Stimulated activated CD8-positive, alpha-beta memory T cell treated with anti-CD3 and anti-CD28 coated beads, Interleukin-4, amount 100 ng/mL, for 1 hour (primary cell): ENCODE measurements around the gene PALMD.

ENCODE experiments used
- DNase-seq, 2 donors: peaks; one replicate each; pipeline ENCODE4 v3.0.0-alpha.2; 2020; ENCODE audit warnings: low read depth in 2 of 2, low spot score in 1 of 2

Gene PALMD, protein sequence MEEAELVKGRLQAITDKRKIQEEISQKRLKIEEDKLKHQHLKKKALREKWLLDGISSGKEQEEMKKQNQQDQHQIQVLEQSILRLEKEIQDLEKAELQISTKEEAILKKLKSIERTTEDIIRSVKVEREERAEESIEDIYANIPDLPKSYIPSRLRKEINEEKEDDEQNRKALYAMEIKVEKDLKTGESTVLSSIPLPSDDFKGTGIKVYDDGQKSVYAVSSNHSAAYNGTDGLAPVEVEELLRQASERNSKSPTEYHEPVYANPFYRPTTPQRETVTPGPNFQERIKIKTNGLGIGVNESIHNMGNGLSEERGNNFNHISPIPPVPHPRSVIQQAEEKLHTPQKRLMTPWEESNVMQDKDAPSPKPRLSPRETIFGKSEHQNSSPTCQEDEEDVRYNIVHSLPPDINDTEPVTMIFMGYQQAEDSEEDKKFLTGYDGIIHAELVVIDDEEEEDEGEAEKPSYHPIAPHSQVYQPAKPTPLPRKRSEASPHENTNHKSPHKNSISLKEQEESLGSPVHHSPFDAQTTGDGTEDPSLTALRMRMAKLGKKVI

DNA sequence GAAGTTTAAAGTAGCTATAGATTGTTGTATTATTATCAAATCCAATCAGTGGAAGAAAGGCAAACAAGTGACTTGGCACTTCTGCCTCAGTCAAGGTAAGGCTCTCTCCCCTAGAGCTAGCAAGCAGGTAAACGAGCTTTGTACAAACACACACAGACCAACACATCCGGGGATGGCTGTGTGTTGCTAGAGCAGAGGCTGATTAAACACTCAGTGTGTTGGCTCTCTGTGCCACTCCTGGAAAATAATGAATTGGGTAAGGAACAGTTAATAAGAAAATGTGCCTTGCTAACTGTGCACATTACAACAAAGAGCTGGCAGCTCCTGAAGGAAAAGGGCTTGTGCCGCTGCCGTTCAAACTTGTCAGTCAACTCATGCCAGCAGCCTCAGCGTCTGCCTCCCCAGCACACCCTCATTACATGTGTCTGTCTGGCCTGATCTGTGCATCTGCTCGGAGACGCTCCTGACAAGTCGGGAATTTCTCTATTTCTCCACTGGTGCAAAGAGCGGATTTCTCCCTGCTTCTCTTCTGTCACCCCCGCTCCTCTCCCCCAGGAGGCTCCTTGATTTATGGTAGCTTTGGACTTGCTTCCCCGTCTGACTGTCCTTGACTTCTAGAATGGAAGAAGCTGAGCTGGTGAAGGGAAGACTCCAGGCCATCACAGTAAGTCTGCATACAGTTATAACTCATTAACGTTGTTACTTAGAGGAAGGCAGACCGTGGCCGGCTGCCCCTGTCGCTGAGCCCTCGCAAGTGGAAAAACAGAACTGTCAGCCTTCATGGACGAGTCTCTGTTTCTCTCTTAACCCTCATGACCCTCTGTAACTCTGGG is at the start of gene PALMD:
TSS of gene PALMD (plus strand) at position 415 of the 833 bp plus-strand sequence. CDS start at position 620, 205 bp downstream.
- no peak for DNase-seq

DNA sequence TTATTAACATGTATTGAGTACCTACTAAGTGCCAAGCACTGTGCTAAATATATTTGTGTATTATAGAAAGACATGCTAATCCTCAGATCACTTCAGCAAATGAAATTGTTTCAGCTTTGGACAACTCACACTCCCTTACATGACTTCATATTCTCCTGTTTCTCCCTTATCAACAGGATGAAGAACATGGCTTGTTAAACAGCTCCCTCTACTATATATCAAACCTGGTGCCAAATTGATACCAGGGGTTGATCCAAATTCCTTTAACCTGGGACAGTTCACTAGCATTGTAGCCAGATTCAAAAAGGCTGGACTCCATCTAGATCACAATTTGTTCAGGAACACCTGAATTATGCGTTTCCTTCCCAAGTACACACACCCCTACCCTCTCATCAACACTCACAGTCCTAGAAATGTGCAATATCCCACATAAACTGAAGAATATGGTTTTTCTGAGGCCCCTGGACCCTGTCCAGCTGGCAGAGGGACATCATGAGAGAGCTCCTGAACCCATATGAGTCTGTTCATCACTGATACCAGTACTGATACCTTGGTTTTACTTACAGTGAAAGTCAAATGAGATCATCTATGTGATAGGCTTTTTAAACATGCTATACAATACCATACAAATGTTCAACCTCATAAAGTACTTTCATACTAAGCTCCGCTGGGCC is 47.0 kb upstream of the PALMD start:
- DNase-seq = no peak

DNA sequence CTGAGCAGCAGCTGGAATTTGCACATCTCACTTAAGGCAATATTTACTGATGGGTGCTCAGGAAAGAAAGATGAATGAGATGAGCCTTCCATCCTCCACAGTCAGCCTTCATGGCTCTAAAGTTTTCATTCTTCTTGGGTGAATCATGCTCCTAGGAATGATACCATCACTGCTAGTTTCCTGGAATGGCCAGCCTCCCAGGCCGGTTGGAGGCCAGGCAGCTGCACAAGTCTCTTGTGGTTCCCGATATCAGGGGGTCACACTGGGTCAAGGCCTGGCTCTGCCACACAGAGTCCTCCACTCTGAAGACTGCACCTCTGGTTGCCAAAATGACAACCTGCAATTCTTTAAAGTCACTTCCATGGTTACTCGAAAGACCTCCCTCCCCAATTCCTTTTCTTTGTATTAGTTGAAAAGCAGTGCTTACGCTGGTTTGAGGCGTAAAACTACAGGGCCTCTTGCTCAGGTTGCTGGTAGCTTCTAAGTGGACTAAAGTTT is 46.2 kb upstream of the PALMD start:
- no peak for DNase-seq

DNA sequence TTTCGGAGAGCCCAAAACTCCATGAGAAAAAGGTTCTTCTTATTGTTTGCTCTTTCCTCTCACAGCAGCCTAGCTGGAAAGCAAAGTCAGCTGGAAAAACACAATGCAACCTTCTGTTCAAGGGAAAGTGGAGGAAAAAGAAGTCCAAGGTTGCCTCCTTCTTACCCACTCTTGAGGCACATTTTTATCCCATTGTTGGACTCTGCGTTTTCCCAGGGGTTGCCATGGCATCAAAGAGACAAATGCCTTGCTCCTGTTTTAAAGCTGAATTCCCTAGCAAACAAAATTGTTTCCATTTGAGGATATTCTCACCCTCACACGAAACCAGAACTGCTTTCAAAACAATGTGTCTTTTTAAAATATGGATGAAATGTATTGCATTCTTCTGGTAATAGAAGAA is 45.1 kb upstream of the PALMD start:
- no peak for DNase-seq

DNA sequence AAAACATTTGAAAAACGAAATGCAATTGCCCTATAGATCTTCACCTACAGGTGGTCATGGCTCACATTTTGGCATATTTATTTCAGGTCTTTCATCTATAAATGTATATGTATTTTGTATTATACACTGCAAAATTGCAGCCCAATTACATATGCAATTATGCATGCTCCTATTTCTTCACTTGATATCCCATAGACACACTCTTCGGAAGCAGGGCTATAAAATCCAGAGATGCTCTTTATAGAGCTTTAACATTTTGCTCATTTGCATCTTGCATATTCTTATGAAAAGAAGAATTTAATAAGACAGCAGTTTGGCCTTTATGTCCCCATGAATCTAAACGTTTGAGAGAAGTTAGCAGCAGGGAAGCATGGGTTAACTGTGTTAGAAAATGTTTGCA is 44.7 kb upstream of the PALMD start:
- DNase-seq = no peak

DNA sequence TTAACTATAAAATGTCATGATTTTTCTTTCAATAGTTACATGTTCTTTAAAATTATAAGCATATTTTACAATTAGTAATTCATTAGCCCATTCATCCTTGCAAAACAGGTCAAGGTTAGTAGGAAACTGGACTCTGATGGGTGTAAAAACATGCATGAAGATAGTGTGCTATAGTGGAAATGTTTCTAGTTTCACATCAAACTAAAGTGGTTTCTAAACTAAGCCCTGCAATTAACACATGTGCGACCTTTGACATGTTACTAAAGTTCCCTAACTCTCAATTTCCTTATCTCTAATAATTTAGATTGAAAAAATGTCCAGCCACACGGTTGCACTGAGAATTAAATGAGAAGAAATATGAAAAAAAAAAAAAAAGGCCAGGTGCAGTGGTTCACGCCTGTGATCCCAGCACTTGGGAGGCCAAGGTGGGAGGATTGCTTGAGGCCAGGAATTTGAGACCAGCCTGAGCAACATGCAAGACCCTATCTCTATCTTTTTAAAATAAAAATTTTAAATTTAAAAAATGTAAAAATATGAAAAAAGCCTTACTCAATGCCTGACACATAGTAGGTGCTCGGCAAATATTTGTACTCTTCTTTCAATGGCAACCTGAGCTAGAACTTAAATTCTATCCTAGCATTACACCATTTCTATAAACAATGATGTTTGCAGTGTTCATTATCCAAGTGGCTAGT is 44.1 kb upstream of the PALMD start:
- no peak for DNase-seq

DNA sequence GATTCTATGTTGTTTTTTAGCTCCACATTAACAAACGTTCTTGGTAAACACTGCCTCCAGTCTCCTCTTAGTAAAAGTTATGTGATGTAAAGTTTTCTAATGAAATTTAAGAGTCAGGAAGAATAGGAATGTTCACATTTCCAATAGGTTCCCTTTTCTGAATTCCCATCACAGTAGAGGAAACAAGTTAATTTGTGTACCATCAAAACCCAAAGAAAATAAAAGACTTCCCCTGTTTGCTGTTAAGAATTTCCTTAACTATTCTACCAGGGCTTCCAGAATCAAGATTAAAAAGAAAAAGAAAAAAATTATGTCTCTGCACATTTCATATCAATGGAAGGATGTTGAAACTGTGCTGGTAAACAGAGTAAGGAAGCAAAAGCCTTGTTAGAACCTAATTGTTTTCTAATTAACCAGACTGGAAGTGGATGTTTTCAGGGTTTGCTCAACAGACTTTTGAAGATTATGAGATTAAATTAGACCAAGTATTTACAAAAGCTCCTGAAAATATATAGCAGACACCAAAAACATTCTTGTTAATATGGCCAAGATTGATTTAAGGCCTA is 43.4 kb upstream of the PALMD start:
- no peak for DNase-seq

DNA sequence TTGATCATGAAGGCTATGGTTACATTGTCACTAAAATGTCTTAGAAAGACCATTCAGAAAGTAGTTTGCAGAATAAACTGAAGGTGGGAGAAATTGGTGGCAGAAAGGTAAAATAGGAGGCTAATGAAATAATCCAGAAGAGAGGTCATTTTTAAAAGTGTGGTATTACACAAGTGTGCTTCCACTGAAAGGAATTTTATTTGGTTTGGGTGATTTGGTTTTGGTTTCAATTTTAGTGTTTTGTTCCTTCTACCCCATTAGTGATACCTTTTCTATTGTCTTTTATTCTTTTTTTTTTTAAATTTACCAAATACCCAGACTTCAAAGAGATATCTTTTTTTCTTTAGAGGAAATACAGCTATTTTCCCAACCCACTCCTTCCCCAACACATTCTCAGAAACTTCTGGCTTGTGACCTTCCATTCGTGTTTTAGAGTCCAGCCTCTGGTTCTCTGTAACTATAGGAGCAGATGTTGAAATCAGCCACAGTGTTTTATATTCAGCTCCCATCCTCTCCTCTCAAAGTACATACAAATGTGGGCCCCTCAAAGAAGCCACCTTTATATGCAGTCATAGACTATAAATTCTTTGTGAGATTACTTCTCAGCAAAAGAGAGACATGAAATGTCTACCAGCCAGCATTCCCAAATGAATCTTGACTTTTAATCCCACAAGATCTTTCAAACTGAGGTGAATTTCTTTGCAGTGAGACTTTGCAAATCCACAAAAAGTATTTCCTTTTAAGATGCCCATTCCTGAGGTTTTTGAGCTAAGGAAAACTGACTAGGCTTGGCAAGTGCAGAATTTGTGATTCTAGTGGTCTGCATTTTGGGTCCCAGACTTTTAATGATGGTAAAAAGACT is 42.0 kb upstream of the PALMD start:
- DNase-seq = no peak

DNA sequence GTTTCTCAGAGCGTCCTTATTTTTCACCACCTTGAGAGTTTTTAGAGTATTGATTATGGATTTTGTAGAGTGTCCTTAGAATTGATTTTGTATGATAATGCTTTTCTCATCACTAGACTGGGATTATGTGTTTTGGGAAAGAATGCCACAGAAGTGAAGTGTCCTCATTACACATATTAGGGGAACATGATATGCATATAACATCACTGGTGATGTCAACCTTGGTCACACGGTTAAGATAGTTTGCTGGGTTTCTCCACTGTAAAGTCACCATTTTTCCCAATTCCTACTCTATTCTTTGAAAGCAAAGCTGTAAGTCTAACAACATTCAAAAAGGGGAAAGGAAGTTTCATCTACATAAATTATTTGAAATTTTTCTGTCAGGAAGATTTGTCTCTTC is 39.6 kb upstream of the PALMD start:
- no peak for DNase-seq

DNA sequence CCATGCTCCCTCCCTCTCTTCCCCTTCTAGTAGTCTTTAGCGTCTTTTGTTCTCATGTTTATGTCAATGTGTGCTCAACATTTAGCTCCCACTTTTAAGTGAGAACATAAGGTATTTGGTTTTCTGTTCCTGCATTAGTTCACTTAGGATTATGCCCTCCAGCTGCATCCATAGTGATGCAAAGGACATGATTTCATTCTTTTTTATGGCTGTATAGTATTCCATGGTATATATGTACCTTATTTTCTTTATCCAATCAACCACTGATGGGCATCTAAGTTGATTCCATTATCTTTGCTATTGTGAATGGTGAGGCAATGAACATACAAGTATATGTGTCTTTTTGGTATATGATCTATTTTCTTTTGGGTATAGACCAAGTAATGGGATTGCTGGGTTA is 38.3 kb upstream of the PALMD start:
- no peak for DNase-seq

DNA sequence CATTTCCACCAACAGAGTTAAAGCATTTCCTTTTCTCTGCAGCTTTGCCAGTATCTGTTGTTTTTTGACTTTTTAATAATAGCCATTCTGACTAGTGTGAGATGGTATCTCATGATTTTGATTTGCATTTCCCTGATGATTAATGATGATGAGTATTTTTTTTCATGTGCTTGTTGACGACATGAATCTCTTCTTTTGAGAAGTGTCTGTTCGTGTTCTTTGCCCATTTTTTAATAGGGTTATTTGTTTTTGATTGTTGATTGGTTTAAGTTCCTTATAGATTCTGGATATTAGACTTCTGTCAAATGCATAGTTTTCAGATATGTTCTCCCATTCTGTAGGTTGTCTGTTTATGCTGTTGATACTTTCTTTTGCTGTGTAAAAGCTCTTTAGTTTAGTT is 37.9 kb upstream of the PALMD start:
- no peak for DNase-seq

DNA sequence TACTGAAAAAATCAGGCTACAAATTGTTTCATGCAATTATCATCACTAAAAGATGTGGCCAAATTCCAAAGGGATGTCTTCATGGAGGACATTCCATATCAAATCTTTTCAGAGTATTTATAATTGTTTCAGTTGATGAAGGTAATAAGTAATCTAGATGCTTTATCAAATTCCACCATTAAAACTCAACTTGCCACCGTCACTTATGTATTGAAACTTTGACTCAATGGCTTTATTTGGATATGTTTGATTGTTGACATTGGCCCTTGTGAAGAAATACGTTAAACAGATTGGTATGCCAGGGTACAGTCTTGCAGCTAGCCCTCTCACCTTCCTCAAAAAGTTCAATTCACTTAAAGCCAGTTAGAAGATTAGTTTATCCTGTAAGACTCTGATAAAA is 32.2 kb upstream of the PALMD start:
- DNase-seq = no peak

DNA sequence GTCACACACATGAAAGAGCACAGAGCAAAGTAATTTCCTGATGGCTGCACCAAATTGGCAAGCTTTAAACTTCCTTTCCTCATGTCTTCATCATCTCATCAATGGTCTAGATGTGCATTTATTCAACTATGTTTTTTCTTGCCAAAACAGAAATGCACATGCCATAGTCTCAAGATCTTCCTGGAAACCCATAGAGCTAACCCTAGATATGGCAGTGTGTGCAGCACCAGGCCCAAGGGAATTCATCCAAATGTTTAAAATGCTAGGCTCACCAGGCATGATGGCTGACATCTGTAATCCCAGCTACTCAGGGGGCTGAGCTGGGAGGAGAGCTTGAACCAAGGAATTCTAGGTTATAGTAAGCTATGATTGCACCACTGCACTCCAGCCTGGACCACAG is 31.2 kb upstream of the PALMD start:
- no peak for DNase-seq

DNA sequence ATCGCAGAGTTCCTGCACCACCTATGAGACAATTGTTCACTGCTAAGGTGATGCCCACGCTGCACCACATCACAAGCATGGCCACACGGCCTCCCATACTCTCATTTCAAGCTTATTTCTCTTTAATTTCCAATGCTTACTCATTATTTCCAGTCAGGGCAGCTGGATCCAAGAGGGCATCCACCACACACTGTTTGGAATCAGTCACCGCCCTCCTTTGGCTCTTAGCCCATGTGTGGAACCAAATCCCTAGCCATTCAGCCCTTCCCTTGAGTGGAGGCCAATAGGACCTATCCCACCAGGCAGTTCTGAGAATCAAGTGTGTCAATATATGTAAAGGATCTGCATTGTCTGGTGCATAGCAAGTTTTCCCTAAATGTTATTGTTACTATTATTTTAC is 26.3 kb upstream of the PALMD start:
- DNase-seq = no peak

DNA sequence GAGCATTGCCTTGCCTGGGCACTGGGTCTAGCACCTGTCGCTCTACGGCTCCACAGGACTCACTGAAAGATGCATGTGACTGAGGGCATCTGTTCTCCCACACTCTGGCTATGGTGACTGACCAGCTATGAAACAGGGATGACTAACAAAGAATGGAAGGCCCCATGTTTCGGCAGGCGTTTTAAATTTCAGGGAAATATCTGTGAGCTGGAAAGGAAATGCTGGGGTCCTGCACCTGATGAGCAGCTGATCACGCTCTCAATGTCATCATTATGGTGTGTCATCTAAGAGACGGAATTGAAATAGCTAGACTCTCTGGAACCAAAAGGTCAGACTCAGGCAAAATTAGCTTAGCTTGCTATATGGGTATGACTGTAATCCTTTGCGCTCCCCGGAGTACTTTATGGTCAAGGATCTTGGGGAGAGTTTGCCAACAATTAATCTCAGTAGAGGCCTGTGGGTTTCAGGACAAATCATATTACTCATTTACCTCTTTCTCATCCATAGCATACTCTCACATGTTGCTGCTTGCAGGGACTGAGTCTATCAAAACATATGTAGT is 24.5 kb upstream of the PALMD start:
- no peak for DNase-seq

DNA sequence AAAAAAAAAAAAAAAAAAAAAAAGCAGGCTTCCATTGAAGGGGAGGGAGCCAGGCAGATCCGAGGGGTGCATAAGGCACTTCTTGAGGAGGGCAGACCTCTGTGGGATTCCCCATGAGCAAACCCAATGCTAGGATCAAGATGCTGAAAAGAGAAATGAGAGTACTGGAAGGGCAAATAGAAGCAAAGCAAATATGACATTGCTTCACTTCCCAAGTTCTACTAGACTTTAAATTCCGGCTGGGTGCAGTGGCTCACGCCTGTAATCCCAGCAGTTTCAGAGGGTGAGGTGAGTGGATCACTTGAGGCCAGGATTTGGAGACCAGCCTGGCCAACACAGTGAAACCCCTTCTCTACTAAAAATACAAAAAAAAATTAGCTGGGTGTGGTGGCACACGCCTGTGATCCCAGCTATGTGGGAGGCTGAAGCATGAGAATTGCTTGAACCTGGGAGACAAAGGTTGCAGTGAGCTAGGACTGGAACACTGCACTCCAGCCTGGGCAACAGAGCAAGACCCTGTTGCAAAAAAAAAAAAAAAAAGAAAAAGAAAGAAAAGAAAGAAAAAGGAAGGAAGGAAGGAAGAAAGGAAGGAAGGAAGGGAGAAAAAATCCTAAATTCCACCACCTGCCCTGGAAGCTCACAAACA is 23.1 kb upstream of the PALMD start:
- no peak for DNase-seq

DNA sequence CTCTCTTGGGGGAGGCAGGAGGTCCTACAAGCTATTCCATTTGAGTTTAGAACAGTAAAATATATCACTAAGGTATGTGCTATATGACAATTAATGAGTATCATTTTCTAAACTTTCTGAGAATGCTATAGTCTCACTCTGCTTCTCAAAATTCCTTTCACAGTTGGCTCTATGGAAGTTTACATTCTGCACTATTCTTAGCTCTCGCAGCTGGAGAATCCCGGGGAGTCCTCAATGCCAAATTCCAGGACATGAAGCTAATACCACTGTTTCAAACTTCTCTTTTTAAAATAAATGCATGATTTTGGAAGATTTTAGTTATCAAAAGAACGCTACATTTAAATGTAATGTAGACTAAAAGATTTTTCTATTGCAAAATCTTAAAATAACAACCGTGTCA is 22.4 kb upstream of the PALMD start:
- DNase-seq = no peak

DNA sequence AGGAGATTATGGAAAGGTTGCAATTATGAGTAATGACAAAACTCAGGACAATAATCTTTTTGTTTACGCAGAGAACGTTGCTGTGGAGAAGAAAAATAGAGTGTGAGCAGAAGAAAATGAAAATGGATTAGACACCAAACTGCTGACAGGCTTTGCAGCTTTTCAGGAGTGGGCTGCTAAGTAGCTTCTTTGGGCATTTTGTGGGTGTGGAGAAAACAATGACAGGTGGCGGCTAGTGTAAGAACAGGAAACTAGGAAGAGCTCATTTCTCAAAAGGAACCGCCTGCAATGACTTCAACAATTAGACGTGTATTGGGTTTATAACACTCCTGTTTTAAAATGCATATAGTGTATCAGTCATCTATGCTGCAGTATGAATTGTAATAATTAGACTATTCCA is 18.3 kb upstream of the PALMD start:
- no peak for DNase-seq

DNA sequence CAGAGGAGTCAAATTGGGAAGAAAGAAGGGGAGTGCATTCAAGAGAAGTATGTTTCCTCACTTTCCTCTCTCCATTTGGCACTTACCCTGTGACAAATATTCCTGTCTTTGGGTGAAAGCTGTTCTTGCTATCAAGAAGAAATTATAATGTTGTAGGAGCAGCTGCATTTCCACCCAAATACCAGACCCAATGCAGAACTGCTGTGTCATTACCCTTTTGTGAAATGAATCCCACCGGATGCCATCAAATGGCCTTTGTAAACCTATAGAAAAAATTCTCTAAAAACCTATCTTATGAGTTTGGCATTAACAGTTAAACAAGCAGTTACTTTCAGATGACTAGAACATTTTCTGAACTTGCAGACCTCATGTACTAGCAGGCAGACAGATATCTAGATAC is 16.7 kb upstream of the PALMD start:
- no peak for DNase-seq
